SHP77 treated with DMSO at 0.1 percent for 48 hours (cell line): ENCODE data around the gene KIF26B.

Experiments
- DNase-seq: peaks from one replicate; lab custom pipeline; 2025; lab: John Stamatoyannopoulos, UW

The KIF26B gene

GRCh38 chr1:245464290-245464689 is 309.5 kb downstream of the KIF26B start:
- DNase-seq, result no peak

- DNase-seq, result no peak
These were observed 310.9 kb downstream of the KIF26B start for GRCh38 chr1:245465666-245466065.

- DNase-seq, result no peak
These were observed 311.5 kb downstream of the KIF26B start for GRCh38 chr1:245466261-245466660.

GRCh38 chr1:245467804-245468203 is 313.0 kb downstream of the KIF26B start:
- no peak for DNase-seq

GRCh38 chr1:245469006-245469405 is 314.2 kb downstream of the KIF26B start:
- no peak for DNase-seq

- no peak for DNase-seq
These were observed 314.9 kb downstream of the KIF26B start for GRCh38 chr1:245469734-245470133.

- DNase-seq, result no peak
These were observed 320.3 kb downstream of the KIF26B start for GRCh38 chr1:245475126-245475525.

GRCh38 chr1:245475961-245476516 is 321.3 kb downstream of the KIF26B start:
- DNase-seq, result no peak

GRCh38 chr1:245477941-245478340 is 323.2 kb downstream of the KIF26B start:
- no peak for DNase-seq

- no peak for DNase-seq
These were observed 325.8 kb downstream of the KIF26B start for GRCh38 chr1:245480393-245481120.

- DNase-seq, result no peak
These were observed 326.5 kb downstream of the KIF26B start for GRCh38 chr1:245481261-245481660.

GRCh38 chr1:245483247-245483646 is 328.5 kb downstream of the KIF26B start:
- DNase-seq, result no peak

- DNase-seq, result no peak
These were observed 329.4 kb downstream of the KIF26B start for GRCh38 chr1:245484176-245484575.

GRCh38 chr1:245485996-245486395 is 331.2 kb downstream of the KIF26B start:
- DNase-seq, result no peak

- DNase-seq, result no peak
These were observed 332.1 kb downstream of the KIF26B start for GRCh38 chr1:245486775-245487470.

GRCh38 chr1:245488346-245489129 is 333.8 kb downstream of the KIF26B start:
- DNase-seq, result no peak

GRCh38 chr1:245489838-245490237 is 335.1 kb downstream of the KIF26B start:
- no peak for DNase-seq

- no peak for DNase-seq
These were observed 338.2 kb downstream of the KIF26B start for GRCh38 chr1:245493029-245493428.

- DNase-seq, result no peak
These were observed 340.9 kb downstream of the KIF26B start for GRCh38 chr1:245495681-245496080.

- DNase-seq, result no peak
These were observed 345.8 kb downstream of the KIF26B start for GRCh38 chr1:245500546-245500945.

GRCh38 chr1:245501633-245502032 is 346.8 kb downstream of the KIF26B start:
- no peak for DNase-seq

- DNase-seq, result no peak
These were observed 348.8 kb downstream of the KIF26B start for GRCh38 chr1:245503548-245503947.

GRCh38 chr1:245510144-245510543 is 355.4 kb downstream of the KIF26B start:
- DNase-seq, result no peak
